Measurements from ENCODE around the gene HERC2.
"Not testable (repeated sequence)": the region's sequence is repeated elsewhere in the genome, so short reads cannot be mapped to it uniquely, and the experiment has no call there.

Gene HERC2

GRCh38 chr15:28208583-28208982 is 113.4 kb downstream of the HERC2 start:
- TF ChIP-seq CTCF (conservative IDR thresholded peaks at IDR 0.05; ENCODE audit: low read length): no peak
- H3K4me3 ChIP-seq (ENCODE audit: low read length): no peak overlapping the region
- no peak for DNase-seq (ENCODE audit: low read depth)

GRCh38 chr15:28205640-28206039 is 116.3 kb downstream of the HERC2 start:
- not testable (repeated sequence) for H3K4me3 ChIP-seq (ENCODE audit: low read length); DNase-seq (ENCODE audit: low read depth)

GRCh38 chr15:28203055-28203828 is 118.7 kb downstream of the HERC2 start:
- DNase-seq (ENCODE audit: low read depth); H3K4me3 ChIP-seq (ENCODE audit: low read length): not testable (repeated sequence)

- DNase-seq (ENCODE audit: low read depth); H3K4me3 ChIP-seq (ENCODE audit: low read length): not testable (repeated sequence)
Observed at GRCh38 chr15:28202124-28202523, 119.9 kb downstream of the HERC2 start.

GRCh38 chr15:28198215-28198614 is 123.8 kb downstream of the HERC2 start:
- not testable (repeated sequence) for DNase-seq (ENCODE audit: low read depth); H3K4me3 ChIP-seq (ENCODE audit: low read length)

GRCh38 chr15:28197694-28198093 is 124.3 kb downstream of the HERC2 start:
- H3K4me3 ChIP-seq (ENCODE audit: low read length); DNase-seq (ENCODE audit: low read depth): not testable (repeated sequence)

GRCh38 chr15:28196581-28196980 is 125.4 kb downstream of the HERC2 start:
- H3K4me3 ChIP-seq (ENCODE audit: low read length); DNase-seq (ENCODE audit: low read depth): not testable (repeated sequence)

- no peak for DNase-seq (ENCODE audit: low read depth)
- no peak for TF ChIP-seq CTCF (conservative IDR thresholded peaks at IDR 0.05; ENCODE audit: low read length)
- no peak overlapping the region for H3K4me3 ChIP-seq (ENCODE audit: low read length)
Observed at GRCh38 chr15:28192772-28193171, 129.2 kb downstream of the HERC2 start.

GRCh38 chr15:28191832-28192231 is 130.1 kb downstream of the HERC2 start:
- peak; percentile 66 for TF ChIP-seq CTCF (conservative IDR thresholded peaks at IDR 0.05; ENCODE audit: low read length)
- DNase-seq (ENCODE audit: low read depth): peak; percentile 79
- H3K4me3 ChIP-seq (ENCODE audit: low read length): no peak overlapping the region

- no peak for TF ChIP-seq CTCF (conservative IDR thresholded peaks at IDR 0.05; ENCODE audit: low read length)
- H3K4me3 ChIP-seq (ENCODE audit: low read length): no peak overlapping the region
- DNase-seq (ENCODE audit: low read depth): no peak
Observed at GRCh38 chr15:28190391-28191174, 131.4 kb downstream of the HERC2 start.

All from AG10803 (cell line).